ENCODE measurements around the gene TRDN.

TRDN gene

DNA sequence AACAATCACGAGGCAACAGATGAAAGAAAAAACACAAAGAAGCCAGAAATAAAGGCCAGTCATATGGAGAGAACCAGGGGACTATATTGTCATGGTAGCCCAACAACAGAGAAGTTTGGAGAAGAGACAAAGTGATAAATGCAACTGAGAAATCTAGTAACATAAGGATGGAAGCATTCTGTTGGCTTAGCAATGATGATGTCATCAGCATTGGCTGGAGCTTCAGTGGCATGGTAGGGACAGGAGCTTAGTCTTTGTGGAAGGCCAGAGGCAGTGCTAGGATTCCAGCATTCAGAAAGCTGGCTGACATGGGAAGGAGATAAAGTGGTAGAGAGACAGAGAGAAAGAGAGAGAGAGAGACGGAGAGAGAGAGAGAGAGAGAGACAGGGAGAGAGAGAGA lies 276.4 kb downstream of the TRDN start:
- no peak overlapping the region for H3K4me3 ChIP-seq
- DNase-seq (ENCODE audit: low spot score) = no peak
- TF ChIP-seq, protein P1, sequence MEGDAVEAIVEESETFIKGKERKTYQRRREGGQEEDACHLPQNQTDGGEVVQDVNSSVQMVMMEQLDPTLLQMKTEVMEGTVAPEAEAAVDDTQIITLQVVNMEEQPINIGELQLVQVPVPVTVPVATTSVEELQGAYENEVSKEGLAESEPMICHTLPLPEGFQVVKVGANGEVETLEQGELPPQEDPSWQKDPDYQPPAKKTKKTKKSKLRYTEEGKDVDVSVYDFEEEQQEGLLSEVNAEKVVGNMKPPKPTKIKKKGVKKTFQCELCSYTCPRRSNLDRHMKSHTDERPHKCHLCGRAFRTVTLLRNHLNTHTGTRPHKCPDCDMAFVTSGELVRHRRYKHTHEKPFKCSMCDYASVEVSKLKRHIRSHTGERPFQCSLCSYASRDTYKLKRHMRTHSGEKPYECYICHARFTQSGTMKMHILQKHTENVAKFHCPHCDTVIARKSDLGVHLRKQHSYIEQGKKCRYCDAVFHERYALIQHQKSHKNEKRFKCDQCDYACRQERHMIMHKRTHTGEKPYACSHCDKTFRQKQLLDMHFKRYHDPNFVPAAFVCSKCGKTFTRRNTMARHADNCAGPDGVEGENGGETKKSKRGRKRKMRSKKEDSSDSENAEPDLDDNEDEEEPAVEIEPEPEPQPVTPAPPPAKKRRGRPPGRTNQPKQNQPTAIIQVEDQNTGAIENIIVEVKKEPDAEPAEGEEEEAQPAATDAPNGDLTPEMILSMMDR (IDR thresholded peaks at IDR 0.05) = no peak
- H3K27ac ChIP-seq = no peak overlapping the region

DNA sequence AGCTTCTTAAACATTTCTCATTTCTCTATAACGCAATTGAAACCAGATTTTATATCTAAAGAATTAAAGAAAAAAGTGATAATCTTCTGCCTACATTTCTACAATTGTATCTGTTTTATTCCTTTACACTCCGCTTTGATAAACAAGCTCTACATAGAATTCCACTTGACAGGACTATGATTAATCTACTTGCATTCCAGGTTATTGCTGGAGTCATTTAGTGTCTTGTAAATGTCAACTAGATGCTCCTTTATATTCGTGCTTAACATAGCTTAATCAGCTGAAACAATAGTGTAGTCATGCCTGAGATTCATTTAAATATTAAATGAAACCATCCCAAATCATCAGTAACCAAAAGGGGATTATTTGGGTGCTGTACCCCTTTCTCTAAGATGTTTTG lies 284.0 kb downstream of the TRDN start:
- TF ChIP-seq, protein P1 (IDR thresholded peaks at IDR 0.05) = no peak
- DNase-seq (ENCODE audit: low spot score) = no peak

DNA sequence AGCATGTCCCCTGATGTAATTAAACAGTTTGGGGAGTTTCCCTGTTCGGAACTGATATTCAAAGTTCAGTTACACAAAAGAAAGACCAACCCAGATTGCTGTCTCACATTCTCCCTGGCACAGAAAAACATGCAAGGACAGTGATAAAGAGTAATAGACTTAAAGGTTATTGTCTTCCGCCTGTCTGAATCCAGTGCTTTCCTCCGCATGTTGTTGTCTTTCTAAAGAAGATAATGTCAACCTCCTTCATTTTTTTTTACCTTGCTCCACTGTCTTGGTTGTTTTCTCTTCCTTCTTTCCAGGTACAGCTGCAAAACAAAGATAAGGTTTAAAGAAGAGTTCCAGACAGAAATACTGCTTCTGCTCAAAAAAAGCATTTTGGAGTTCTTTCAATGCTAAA lies 284.5 kb downstream of the TRDN start:
- DNase-seq (ENCODE audit: low spot score) = no peak
- TF ChIP-seq, protein P1 (IDR thresholded peaks at IDR 0.05) = no peak
- H3K27ac ChIP-seq = no peak overlapping the region
- no peak overlapping the region for H3K4me3 ChIP-seq

More for the DNA sequence above, 284.0 kb downstream of the TRDN start:
- Histone ChIP-seq H3K4me3 (no peak overlapping the region), H3K27ac (no peak overlapping the region)

DNA sequence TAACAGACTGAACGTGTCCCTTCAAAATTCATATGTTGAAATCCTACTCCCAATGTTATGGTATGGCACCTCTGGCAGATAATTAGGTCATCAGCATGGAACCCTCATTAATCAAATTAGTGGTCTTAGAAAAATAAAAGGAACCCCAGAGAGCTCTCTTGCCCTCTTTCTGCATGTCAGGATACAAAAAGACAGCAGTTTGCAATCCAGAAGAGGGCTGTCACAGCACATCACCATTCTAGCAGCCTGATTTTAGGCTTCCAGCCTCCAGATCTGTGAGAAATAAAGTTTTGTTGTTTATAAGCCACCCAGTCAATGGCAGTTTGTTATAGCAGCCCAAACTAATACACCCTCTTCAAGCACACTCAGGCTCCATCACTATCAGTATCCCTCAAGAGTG lies 292.9 kb downstream of the TRDN start:
- DNase-seq (ENCODE audit: low spot score) = no peak
- TF ChIP-seq, protein P1 (IDR thresholded peaks at IDR 0.05) = no peak
- Histone ChIP-seq H3K27ac (no peak overlapping the region), H3K4me3 (no peak overlapping the region)

DNA sequence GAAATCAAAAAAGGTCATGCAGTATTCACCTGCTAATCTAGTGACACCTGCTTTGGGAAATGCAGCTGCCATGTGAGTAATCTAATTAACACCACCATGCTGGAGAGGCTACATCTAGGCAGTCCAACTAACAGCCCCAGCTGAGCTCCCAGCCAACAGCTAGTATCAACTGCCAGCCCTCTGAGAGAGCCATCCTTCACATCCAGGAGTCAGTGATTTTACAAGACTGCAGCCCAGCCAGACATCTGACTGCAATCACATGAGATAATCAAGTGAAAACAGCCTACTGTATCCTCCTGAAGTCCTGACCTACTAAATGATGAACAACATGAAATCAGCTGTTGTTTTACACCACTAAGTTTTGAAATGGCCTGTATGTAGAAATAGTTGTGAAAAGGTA lies 298.4 kb downstream of the TRDN start:
- Histone ChIP-seq H3K4me3 (no peak overlapping the region), H3K27ac (no peak overlapping the region)
- no peak for DNase-seq (ENCODE audit: low spot score)
- TF ChIP-seq, protein P1 (IDR thresholded peaks at IDR 0.05) = no peak

DNA sequence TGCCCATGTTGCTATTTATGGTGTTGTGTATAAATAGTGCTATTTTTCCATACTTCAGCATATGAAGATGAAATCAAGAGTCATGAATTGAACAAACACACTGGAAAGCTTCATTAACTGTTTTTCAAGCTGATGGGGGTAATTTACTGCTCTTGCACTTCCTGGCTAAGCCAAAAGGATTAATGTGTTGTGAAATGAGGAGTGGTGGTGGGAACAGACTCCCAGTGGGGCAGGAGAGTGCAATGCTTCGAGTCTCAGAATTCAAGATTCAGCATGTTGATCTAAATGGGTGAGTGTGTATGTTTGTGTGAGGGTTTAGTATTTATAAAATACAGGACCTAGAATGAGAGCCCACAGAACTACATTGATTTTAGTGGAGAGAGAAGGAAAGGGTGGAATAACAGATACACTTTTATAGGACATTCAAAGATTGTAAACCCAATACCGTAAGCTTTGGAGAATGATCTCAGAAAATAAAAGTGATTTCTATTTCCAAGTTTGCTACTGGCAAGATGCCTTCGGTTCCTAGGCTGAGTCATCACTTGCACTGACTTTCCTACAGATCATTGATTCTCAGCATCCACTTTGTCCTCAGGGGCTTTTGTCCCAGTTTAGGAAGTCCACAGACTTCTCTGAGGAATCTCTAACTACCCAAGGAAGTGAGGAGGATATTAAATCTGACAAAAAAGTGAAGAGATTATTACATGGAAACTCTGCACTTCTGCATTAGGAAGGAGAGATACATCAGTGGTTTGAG lies 303.6 kb downstream of the TRDN start:
- TF ChIP-seq, protein P1 (IDR thresholded peaks at IDR 0.05) = no peak
- no peak for DNase-seq (ENCODE audit: low spot score)

DNA sequence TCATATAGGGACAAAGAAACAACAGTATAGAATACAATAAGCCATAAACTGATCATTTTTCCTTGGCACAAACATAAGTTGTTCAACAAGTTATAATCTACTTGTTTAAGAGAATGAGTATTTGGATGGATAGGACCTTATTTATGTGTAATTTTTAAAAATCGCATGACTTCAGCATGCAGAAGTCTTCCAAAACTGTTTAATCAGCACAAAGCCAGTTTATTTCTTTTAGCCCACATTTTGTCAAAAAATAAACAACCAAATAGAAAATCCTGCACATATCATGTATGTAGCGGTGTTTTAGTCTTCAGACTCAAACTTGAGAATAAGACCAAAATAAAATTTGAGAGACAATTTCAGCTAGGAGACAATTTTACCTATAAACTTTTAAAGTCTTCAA lies 304.7 kb downstream of the TRDN start:
- H3K4me3 ChIP-seq = no peak overlapping the region
- TF ChIP-seq, protein P1 (IDR thresholded peaks at IDR 0.05) = no peak
- no peak for DNase-seq (ENCODE audit: low spot score)
- H3K27ac ChIP-seq = no peak overlapping the region

More for the DNA sequence above, 303.6 kb downstream of the TRDN start:
- H3K27ac ChIP-seq = no peak overlapping the region
- H3K4me3 ChIP-seq = no peak overlapping the region

Measured in coronary artery (tissue), 2 donors.